HEK293T (cell line): ENCODE data around the gene MPP3.

Experiments
- CTCF ChIA-PET: fragments of 350-600 bp; formaldehyde crosslinking; extraction: SDS; loops from one replicate; lab custom pipeline; 2021; ENCODE audit warnings: antibody characterized with exemption, inconsistent platforms; lab: Yijun Ruan, JAX
- POLR2A ChIA-PET: fragments of 350-600 bp; formaldehyde crosslinking; extraction: SDS; loops from one replicate; lab custom pipeline; 2020; ENCODE audit warnings: antibody characterized with exemption, inconsistent platforms; lab: Yijun Ruan, JAX
- DNase-seq: peaks from one replicate; pipeline ENCODE4 v3.0.0; 2012; ENCODE audit warnings: mixed read lengths; ENCODE audit errors: extremely low spot score
- ARNT ChIP-seq: fragments of 450-650 bp; IDR thresholded peaks from 2 replicates; pipeline ENCODE4 v1.6.1; 2017; ENCODE audit warnings: mild to moderate bottlenecking
- BHLHE40 ChIP-seq: fragments of 450-650 bp; IDR thresholded peaks from 2 replicates; pipeline ENCODE4 v1.6.1; 2016; ENCODE audit warnings: mild to moderate bottlenecking, moderate library complexity, borderline replicate concordance
- CTBP1 ChIP-seq: fragments of 450-650 bp; IDR thresholded peaks from 2 replicates; pipeline ENCODE4 v1.6.1; 2016; ENCODE audit warnings: borderline replicate concordance
- ELF4 ChIP-seq: fragments of 450-650 bp; IDR thresholded peaks from 2 replicates; pipeline ENCODE4 v1.6.1; 2017; ENCODE audit warnings: antibody characterized with exemption
- FOXA1 ChIP-seq: fragments of 450-650 bp; IDR thresholded peaks from 2 replicates; pipeline ENCODE4 v1.6.1; 2016; ENCODE audit warnings: mild to moderate bottlenecking
- FOXK2 ChIP-seq: fragments of 450-650 bp; IDR thresholded peaks from 2 replicates; pipeline ENCODE4 v1.6.1; 2016; ENCODE audit warnings: mild to moderate bottlenecking
- FOXM1 ChIP-seq: fragments of 450-650 bp; IDR thresholded peaks from 2 replicates; pipeline ENCODE4 v1.6.1; 2017; ENCODE audit warnings: mild to moderate bottlenecking, borderline replicate concordance
- HDGF ChIP-seq: fragments of 450-650 bp; IDR thresholded peaks from 2 replicates; pipeline ENCODE4 v1.6.1; 2017; ENCODE audit warnings: antibody characterized with exemption, borderline replicate concordance
- L3MBTL2 ChIP-seq: fragments of 450-650 bp; conservative IDR thresholded peaks from 2 replicates; pipeline ENCODE4 v1.6.1; 2016; ENCODE audit warnings: mild to moderate bottlenecking
- LEF1 ChIP-seq: fragments of 450-650 bp; IDR thresholded peaks from 2 replicates; pipeline ENCODE4 v1.6.1; 2017; ENCODE audit warnings: mild to moderate bottlenecking, borderline replicate concordance
- NFRKB ChIP-seq: fragments of 450-650 bp; IDR thresholded peaks from 2 replicates; pipeline ENCODE4 v1.6.1; 2016; ENCODE audit warnings: mild to moderate bottlenecking, moderate library complexity
- SP1 ChIP-seq: fragments of 450-650 bp; IDR thresholded peaks from 2 replicates; pipeline ENCODE4 v1.6.1; 2017
- SUZ12 ChIP-seq: fragments of 450-650 bp; IDR thresholded peaks from 2 replicates; pipeline ENCODE4 v1.6.1; 2016; ENCODE audit warnings: mild to moderate bottlenecking
- TARDBP ChIP-seq: fragments of 450-650 bp; IDR thresholded peaks from 2 replicates; pipeline ENCODE4 v1.6.1; 2016
- ZNF384 ChIP-seq: fragments of 450-650 bp; IDR thresholded peaks from 2 replicates; pipeline ENCODE4 v1.6.1; 2016
- TF ChIP-seq, protein P1 (sequence below): fragments of 450-650 bp; IDR thresholded peaks from 2 replicates; pipeline ENCODE4 v1.6.1; 2016

Gene MPP3

GRCh38 chr17:43778337-43779144 lies 54.4 kb downstream of the MPP3 start, which contains the start of gene DUSP3:
Gene DUSP3, minus strand, starts transcription at chr17:43778977. Its CDS starts 53 bp downstream, at chr17:43778924.
- TF ChIP-seq ZNF384 = no peak
- no peak for TF ChIP-seq SUZ12
- peak; percentile 58 for TF ChIP-seq L3MBTL2
- TF ChIP-seq, protein P1, sequence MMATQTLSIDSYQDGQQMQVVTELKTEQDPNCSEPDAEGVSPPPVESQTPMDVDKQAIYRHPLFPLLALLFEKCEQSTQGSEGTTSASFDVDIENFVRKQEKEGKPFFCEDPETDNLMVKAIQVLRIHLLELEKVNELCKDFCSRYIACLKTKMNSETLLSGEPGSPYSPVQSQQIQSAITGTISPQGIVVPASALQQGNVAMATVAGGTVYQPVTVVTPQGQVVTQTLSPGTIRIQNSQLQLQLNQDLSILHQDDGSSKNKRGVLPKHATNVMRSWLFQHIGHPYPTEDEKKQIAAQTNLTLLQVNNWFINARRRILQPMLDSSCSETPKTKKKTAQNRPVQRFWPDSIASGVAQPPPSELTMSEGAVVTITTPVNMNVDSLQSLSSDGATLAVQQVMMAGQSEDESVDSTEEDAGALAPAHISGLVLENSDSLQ = peak; percentile 77
- peak; percentile 77; the same call in 1 of the 2 replicates for TF ChIP-seq FOXM1
- TF ChIP-seq NFRKB = no peak
- TF ChIP-seq ARNT = 0 out of 2 replicates have a peak, but pooled peaks have one; percentile 28
- peak; percentile 32; the same call in 1 of the 2 replicates for TF ChIP-seq LEF1
- 0 out of 2 replicates have a peak, but pooled peaks have one; percentile 26 for TF ChIP-seq ELF4
- ChIA-PET POLR2A (interaction anchor here (0.7 to 1.6 kb wide), 11 partner anchors 11 to 359 kb away, joined by 3 to 7 read pairs (median 4); no protein-coding TSS in a partner anchor), CTCF (interaction anchor here (0.6 to 0.8 kb wide), 2 partner anchors 83 to 100 kb away, joined by 3 to 5 read pairs; no protein-coding TSS in a partner anchor)
- DNase-seq = peak; percentile 89

GRCh38 chr17:43774304-43775250 lies 58.4 kb downstream of the MPP3 start:
- POLR2A ChIA-PET = no interaction called here
- TF ChIP-seq TARDBP = no peak
- TF ChIP-seq SUZ12 = no peak
- TF ChIP-seq, protein P1 = no peak
- TF ChIP-seq BHLHE40 = no peak
- no peak for TF ChIP-seq HDGF
- TF ChIP-seq SP1 = no peak
- no peak for TF ChIP-seq ARNT
- TF ChIP-seq NFRKB = no peak
- no peak for TF ChIP-seq CTBP1
- TF ChIP-seq ZNF384 = no peak
- TF ChIP-seq ELF4 = no peak
- no peak for TF ChIP-seq L3MBTL2
- TF ChIP-seq FOXM1 = no peak
- TF ChIP-seq FOXK2 = no peak
- TF ChIP-seq LEF1 = no peak
- TF ChIP-seq FOXA1 = no peak
- CTCF ChIA-PET = interaction anchor here (0.7 to 0.9 kb wide), 2 partner anchors 8 to 80 kb away, joined by 3 to 8 read pairs; no protein-coding TSS in a partner anchor
- no peak for DNase-seq

DNA sequence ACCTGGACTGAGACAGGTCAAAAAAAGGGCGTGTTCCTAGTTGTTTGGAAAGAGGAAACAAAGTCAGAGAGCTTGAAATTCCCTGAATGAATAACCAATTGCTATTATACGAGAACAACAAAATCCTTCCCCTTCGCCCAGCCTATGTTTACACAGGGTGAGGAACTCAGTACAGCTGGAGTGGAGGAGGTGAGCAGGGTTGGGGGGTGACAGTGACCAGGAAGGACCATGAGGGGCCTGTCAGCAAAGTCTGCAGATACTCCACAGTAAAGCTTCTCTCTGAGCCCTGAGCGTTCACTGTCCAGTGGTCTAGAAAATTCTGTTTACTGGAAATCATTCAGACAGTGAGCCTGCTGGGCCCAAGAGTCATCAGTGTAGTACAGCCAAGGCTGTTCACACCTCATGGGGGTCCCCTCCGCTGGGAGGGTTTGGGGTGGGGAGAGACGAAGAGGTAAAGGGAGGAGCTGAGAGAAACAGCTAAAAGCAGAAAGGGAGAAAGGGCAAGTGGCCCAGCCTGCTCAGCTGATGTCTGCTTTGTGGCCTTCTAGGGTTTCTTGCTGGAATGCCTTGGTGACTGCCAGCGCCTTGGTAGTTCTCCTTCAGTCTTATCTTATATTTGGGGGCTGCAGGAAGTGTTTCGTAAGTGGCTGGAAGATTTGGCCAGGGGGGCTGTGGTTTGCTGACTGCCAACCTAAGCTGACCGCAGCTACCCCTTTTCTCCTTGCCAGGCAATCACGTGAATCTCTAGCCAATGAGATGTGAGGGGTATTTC lies 59.9 kb downstream of the MPP3 start:
- no peak for DNase-seq
- ChIA-PET POLR2A (interaction anchor here (1.0 kb wide), 1 partner anchor 75 kb away, joined by 3 read pairs; no protein-coding TSS in a partner anchor), CTCF (interaction anchor here (1.1 kb wide), 1 partner anchor 79 kb away, joined by 3 read pairs; no protein-coding TSS in a partner anchor)
- TF ChIP-seq SUZ12 = no peak
- no peak for TF ChIP-seq LEF1
- TF ChIP-seq HDGF = no peak
- no peak for TF ChIP-seq ELF4
- no peak for TF ChIP-seq ARNT
- no peak for TF ChIP-seq CTBP1
- TF ChIP-seq L3MBTL2 = no peak
- TF ChIP-seq ZNF384 = no peak
- no peak for TF ChIP-seq BHLHE40
- TF ChIP-seq NFRKB = no peak
- no peak for TF ChIP-seq FOXA1

- no peak for DNase-seq
- ChIA-PET CTCF (no interaction called here), POLR2A (interaction anchor here (1.2 kb wide), 1 partner anchor 8 kb away, joined by 3 read pairs; the partner anchor contains the start of gene CFAP97D1)
- TF ChIP-seq SUZ12 (no peak), ARNT (no peak), FOXM1 (no peak), LEF1 (no peak), NFRKB (no peak), TARDBP (no peak), FOXK2 (no peak), BHLHE40 (no peak), L3MBTL2 (no peak), ELF4 (no peak), SP1 (no peak), FOXA1 (no peak), ZNF384 (no peak), CTBP1 (no peak), HDGF (no peak)
- TF ChIP-seq, protein P1 = no peak
Measured at GRCh38 chr17:43771463-43771862, 61.5 kb downstream of the MPP3 start.
